ENCODE data around the gene DNM1L. TPM values are rescaled to one million over a fixed set of nuclear protein-coding genes. Genes with fewer than 3 reads are reported as not detected.

The DNM1L gene
- total RNA-seq, 1 donor from 2014 or later, result 59.6 TPM

DNA sequence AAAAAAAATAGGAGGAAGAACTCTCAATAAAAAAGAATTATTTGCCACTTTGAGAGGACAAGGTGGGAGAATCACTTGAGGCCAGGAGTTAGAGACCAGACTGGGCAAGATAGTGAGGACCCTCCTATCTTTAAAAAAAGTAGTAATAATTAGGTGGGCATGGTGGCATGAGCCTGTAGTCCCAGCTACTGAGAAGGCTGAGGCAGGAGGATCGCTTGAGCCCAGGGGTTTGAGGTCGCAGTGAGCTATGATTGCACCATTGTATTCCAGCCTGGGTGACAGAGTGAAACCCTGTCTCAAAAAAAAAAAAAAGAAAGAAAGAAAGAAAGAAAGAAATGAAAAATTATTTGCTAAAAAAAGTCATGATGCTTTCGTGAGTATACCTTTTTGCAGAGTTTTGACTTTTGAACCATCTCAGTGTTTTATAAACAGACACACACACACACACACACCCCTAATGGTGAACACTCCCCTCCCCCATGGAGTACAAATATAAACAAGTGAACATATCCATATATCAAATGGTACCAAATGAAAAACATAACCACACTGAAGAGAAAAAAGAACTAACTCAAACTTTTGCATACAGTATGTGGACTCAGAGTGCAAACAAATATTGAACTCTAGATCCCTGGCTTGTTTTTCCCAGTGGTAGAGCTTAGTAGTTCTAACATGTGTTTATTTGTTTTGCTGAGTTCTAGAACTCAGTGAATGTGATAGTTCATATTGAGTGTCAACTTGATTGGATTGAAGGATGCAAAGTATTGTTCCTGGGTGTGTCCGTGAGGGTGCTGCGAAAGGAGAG is 27.7 kb upstream of the DNM1L start:
- H3K4me1 ChIP-seq, result no peaks in the 10 kb centered on the region
- no peaks in the 10 kb centered on the region for H3K9me3 ChIP-seq (replicated peaks)
- H3K27ac ChIP-seq (replicated peaks), result no peak overlapping the region
- DNase-seq, result no peak
- H3K36me3 ChIP-seq, result peaks cover 6% of the 10 kb centered on the region
- no peak overlapping the region for H3K4me3 ChIP-seq
- H3K27me3 ChIP-seq (ENCODE audit: low read depth), result no peaks in the 10 kb centered on the region
- TF ChIP-seq, protein P1, sequence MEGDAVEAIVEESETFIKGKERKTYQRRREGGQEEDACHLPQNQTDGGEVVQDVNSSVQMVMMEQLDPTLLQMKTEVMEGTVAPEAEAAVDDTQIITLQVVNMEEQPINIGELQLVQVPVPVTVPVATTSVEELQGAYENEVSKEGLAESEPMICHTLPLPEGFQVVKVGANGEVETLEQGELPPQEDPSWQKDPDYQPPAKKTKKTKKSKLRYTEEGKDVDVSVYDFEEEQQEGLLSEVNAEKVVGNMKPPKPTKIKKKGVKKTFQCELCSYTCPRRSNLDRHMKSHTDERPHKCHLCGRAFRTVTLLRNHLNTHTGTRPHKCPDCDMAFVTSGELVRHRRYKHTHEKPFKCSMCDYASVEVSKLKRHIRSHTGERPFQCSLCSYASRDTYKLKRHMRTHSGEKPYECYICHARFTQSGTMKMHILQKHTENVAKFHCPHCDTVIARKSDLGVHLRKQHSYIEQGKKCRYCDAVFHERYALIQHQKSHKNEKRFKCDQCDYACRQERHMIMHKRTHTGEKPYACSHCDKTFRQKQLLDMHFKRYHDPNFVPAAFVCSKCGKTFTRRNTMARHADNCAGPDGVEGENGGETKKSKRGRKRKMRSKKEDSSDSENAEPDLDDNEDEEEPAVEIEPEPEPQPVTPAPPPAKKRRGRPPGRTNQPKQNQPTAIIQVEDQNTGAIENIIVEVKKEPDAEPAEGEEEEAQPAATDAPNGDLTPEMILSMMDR (IDR thresholded peaks at IDR 0.05; ENCODE audit: borderline replicate concordance), result no peak
- intact Hi-C loops (cut with micrococcal nuclease), result loop anchor here (5.0 kb wide), 1 partner anchor 194 kb away; no protein-coding TSS in a partner anchor

DNA sequence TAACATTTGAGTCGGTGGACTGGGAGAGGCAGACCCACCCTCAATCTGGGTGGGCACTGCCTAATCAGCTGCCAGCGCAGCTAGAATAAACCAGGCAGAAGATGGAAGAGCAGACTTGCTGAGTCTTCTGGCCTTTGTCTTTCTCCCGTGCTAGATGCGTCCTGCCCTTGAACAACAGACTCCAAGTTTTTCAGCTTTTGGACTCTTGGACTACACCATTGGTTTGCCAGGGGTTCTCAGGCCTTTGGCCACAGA is 27.2 kb upstream of the DNM1L start:
- Histone ChIP-seq H3K4me1 (no peaks in the 10 kb centered on the region), H3K27ac (replicated peaks) (no peak overlapping the region), H3K27me3 (ENCODE audit: low read depth) (no peaks in the 10 kb centered on the region), H3K9me3 (replicated peaks) (no peaks in the 10 kb centered on the region), H3K36me3 (peaks cover under 1% of the 10 kb centered on the region), H3K4me3 (no peak overlapping the region)
- TF ChIP-seq, protein P1 (IDR thresholded peaks at IDR 0.05; ENCODE audit: borderline replicate concordance), result no peak
- no peak for DNase-seq
- intact Hi-C loops (cut with micrococcal nuclease), result loop anchor here (5.0 kb wide), 1 partner anchor 195 kb away; no protein-coding TSS in a partner anchor

DNA sequence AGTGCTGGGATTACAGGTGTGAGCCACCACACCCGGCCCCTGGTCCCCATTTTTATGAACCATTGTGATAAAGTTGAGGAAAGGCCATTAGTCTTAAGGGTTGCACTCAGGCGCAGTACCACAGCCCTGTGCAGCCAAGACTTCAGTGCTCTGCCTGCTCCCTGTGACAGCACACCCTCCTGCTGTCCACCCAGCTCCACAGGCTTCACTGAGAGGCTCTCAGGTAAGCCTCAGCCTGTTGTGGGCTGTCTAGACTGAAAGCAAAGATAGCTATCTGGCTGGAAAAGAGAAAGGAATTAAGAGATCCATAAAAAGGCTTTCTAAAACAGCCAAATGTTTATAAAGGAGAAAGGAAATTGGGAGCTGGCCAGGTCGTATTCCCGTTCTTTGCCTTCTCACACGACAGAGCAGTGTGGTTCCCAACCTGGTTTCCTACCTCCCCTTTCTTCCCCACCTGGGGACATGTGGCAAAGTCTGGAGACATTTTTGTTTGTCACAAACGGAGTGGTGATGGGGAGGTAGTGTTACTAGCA is 19.1 kb upstream of the DNM1L start:
- H3K4me1 ChIP-seq, result peaks cover 21% of the 10 kb centered on the region
- H3K27ac ChIP-seq (replicated peaks), result peak overlapping the region; percentile 65
- DNase-seq, result no peak
- no peaks in the 10 kb centered on the region for H3K27me3 ChIP-seq (ENCODE audit: low read depth)
- H3K9me3 ChIP-seq (replicated peaks), result no peaks in the 10 kb centered on the region
- intact Hi-C loops (cut with micrococcal nuclease), result loop anchor here (5.0 kb wide), 1 partner anchor 278 kb away; no protein-coding TSS in a partner anchor
- no peaks in the 10 kb centered on the region for H3K36me3 ChIP-seq
- TF ChIP-seq, protein P1 (IDR thresholded peaks at IDR 0.05; ENCODE audit: borderline replicate concordance), result no peak
- H3K4me3 ChIP-seq, result no peak overlapping the region

DNA sequence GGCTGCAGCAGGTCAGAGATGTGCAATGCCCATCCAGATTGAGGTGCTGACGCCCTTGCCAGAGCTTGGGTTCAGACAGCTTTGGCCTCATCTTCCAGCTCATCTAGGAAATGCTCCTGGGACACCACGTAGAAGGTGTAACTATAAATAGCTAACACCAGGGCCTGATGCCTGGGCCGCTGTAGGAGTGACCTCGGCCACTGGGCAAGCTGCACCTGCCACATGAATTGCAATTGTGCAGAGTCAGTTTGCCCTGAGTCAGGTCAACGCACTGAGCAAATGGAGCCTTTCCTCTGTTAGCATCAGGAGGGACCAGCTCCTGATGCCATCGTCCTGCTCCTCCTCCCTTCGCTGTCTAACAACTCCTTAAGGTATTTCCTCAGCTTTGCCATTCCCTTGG is 17.4 kb upstream of the DNM1L start:
- H3K27me3 ChIP-seq (ENCODE audit: low read depth), result no peaks in the 10 kb centered on the region
- no peaks in the 10 kb centered on the region for H3K36me3 ChIP-seq
- intact Hi-C loops (cut with micrococcal nuclease), result no loop called here
- H3K4me3 ChIP-seq, result no peak overlapping the region
- DNase-seq, result no peak
- peak overlapping the region; percentile 53 for H3K27ac ChIP-seq (replicated peaks)
- TF ChIP-seq, protein P1 (IDR thresholded peaks at IDR 0.05; ENCODE audit: borderline replicate concordance), result no peak
- H3K9me3 ChIP-seq (replicated peaks), result no peaks in the 10 kb centered on the region
- H3K4me1 ChIP-seq, result peaks cover 21% of the 10 kb centered on the region

DNA sequence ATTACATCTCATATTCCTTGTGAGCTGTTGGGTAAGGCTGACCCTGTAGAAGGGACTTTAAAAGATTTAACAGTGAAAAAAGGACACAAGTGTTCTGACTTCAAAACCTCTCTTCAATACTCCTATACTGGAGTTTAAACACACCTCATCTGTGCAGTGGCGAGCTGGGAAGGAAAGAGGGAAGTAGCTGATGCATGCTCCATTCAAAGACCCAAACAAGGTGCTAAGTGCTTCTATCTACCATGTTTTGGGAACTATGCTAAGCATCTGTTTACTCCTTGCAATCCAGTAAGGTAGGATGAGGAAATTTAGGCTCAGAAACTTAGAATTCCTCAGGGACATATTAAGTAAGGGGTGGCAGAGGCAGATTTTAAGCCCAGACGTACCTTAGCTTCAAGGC is 16.4 kb upstream of the DNM1L start:
- Histone ChIP-seq H3K27me3 (ENCODE audit: low read depth) (no peaks in the 10 kb centered on the region), H3K36me3 (no peaks in the 10 kb centered on the region), H3K9me3 (replicated peaks) (no peaks in the 10 kb centered on the region), H3K4me1 (peaks cover 21% of the 10 kb centered on the region), H3K4me3 (no peak overlapping the region), H3K27ac (replicated peaks) (no peak overlapping the region)
- TF ChIP-seq, protein P1 (IDR thresholded peaks at IDR 0.05; ENCODE audit: borderline replicate concordance), result no peak
- intact Hi-C loops (cut with micrococcal nuclease), result no loop called here
- DNase-seq, result no peak
